OCI-LY7 (cell line): ENCODE results near the gene SLC26A11.

ENCODE experiments used
- CTCF ChIP-seq: fragments of 200-600 bp; sonication (generic); conservative IDR thresholded peaks from 2 replicates; pipeline ENCODE4 v1.5.1; 2014; ENCODE audit warnings: mild to moderate bottlenecking, antibody characterized with exemption, low read length, moderate library complexity, mixed read lengths
- EZH2phosphoT487 ChIP-seq: fragments of 200-600 bp; sonication (generic); IDR thresholded peaks from 2 replicates; pipeline ENCODE4 v1.6.1; 2018; ENCODE audit warnings: low read depth, borderline replicate concordance, mild to moderate bottlenecking, mixed run types, antibody characterized with exemption, low read length, moderate library complexity, mixed read lengths

- TF ChIP-seq CTCF = no peak
- no peak for TF ChIP-seq EZH2phosphoT487
Measured at GRCh38 chr17:80245566-80246265, 25.5 kb downstream of the SLC26A11 start.
